BLaER1 treated with 17β-estradiol and CSF1 and Interleukin-3, amounts not matched to agents 10 nM and 100 nM (cell line): ENCODE measurements around the gene POLR2L.
A peak's percentile ranks its signal among the peaks of the same experiment; 100 is the strongest.

Source experiments
- H3K27ac ChIP-seq, 11 experiments: shearing (Covaris generic); formaldehyde crosslinking; 2 replicates each; pipeline ENCODE4 v1.8.1; 2022
- H3K27me3 ChIP-seq, 11 experiments: shearing (Covaris generic); formaldehyde crosslinking; 2 replicates each; pipeline ENCODE4 v1.8.1; 2022
- H3K36me3 ChIP-seq, 11 experiments: shearing (Covaris generic); formaldehyde crosslinking; 2 replicates each; pipeline ENCODE4 v1.8.1; 2022
- H3K4me1 ChIP-seq, 10 experiments: shearing (Covaris generic); formaldehyde crosslinking; 2 replicates each; pipeline ENCODE4 v1.8.1; 2022
- H3K4me2 ChIP-seq, 11 experiments: shearing (Covaris generic); formaldehyde crosslinking; 2 replicates each; pipeline ENCODE4 v1.8.1; 2022
- H3K4me3 ChIP-seq, 10 experiments: shearing (Covaris generic); formaldehyde crosslinking; 2 replicates each; pipeline ENCODE4 v1.8.1; 2022
- H3K9ac ChIP-seq, 11 experiments: shearing (Covaris generic); formaldehyde crosslinking; 2 replicates each; pipeline ENCODE4 v1.8.1; 2022
- H3K9me3 ChIP-seq, 11 experiments: shearing (Covaris generic); formaldehyde crosslinking; replicated peaks in 1 of 11; 2 replicates each; pipeline ENCODE4 v1.8.1; 2022
- H4K20me1 ChIP-seq, 11 experiments: shearing (Covaris generic); formaldehyde crosslinking; 2 replicates each; pipeline ENCODE4 v1.8.1; 2022
- Cebpa-rat ChIP-seq, 11 experiments: shearing (Covaris generic); IDR thresholded peaks; 2 replicates each; pipeline ENCODE4 v1.8.1; 2022

POLR2L gene

GRCh38 chr11:813456-814096 lies 28.8 kb downstream of the POLR2L start:
- no peak for TF ChIP-seq Cebpa-rat (IDR thresholded peaks at IDR 0.05)
- H4K20me1 ChIP-seq: peaks cover 33 to 83% (median 68%) of the 10 kb centered on the region in 11 experiments; a peak in 21 of 22 replicates
- no peaks in the 10 kb centered on the region for H3K9me3 ChIP-seq
- no peaks in the 10 kb centered on the region for H3K27me3 ChIP-seq
- peaks cover 38 to 64% (median 55%) of the 10 kb centered on the region in 11 experiments for H3K36me3 ChIP-seq
- H3K4me1 ChIP-seq: peaks cover 24 to 37% (median 35%) of the 10 kb centered on the region in 10 experiments
- H3K9ac ChIP-seq: peak overlapping the region in 10 of 11 experiments; percentile 47 to 100 (median 98); a peak in 15 of 22 replicates
- peak overlapping the region in 6 of 11 experiments; percentile 88 to 99 (median 95); a peak in 7 of 22 replicates for H3K4me2 ChIP-seq
- peak overlapping the region in 7 of 11 experiments; percentile 6 to 99 (median 33); a peak in 6 of 22 replicates for H3K27ac ChIP-seq
- no peak overlapping the region for H3K4me3 ChIP-seq

- TF ChIP-seq Cebpa-rat (IDR thresholded peaks at IDR 0.05): no peak
- H3K36me3 ChIP-seq: peaks cover 38 to 64% (median 55%) of the 10 kb centered on the region in 11 experiments
- H4K20me1 ChIP-seq: peaks cover 33 to 78% (median 66%) of the 10 kb centered on the region in 11 experiments; a peak in 21 of 22 replicates
- peaks cover 29 to 40% (median 38%) of the 10 kb centered on the region in 10 experiments for H3K4me1 ChIP-seq
- H3K4me2 ChIP-seq: peak overlapping the region in 9 of 11 experiments; percentile 88 to 99 (median 95); a peak in 12 of 22 replicates
- H3K9ac ChIP-seq: peak overlapping the region in 10 of 11 experiments; percentile 47 to 100 (median 98); a peak in 17 of 22 replicates
- H3K9me3 ChIP-seq: no peaks in the 10 kb centered on the region
- 0 out of 20 replicates have a peak overlapping the region, but pooled peaks of 1 of the 10 experiments have one; percentile 88 for H3K4me3 ChIP-seq
- no peaks in the 10 kb centered on the region for H3K27me3 ChIP-seq
- H3K27ac ChIP-seq: peak overlapping the region in 7 of 11 experiments; percentile 6 to 99 (median 33); a peak in 7 of 22 replicates
These were observed 29.3 kb downstream of the POLR2L start for GRCh38 chr11:813072-813455.

- no peak for TF ChIP-seq Cebpa-rat (IDR thresholded peaks at IDR 0.05)
- peaks cover 30 to 47% (median 45%) of the 10 kb centered on the region in 10 experiments for H3K4me1 ChIP-seq
- H3K9me3 ChIP-seq: no peaks in the 10 kb centered on the region
- peak overlapping the region in 10 of 11 experiments; percentile 23 to 99 (median 96); a peak in 14 of 22 replicates for H3K27ac ChIP-seq
- H3K9ac ChIP-seq: peak overlapping the region; percentile 94 to 100 (median 98); a peak in 20 of 22 replicates
- peaks cover 38 to 64% (median 55%) of the 10 kb centered on the region in 11 experiments for H3K36me3 ChIP-seq
- peaks cover 33 to 71% (median 64%) of the 10 kb centered on the region in 11 experiments; a peak in 21 of 22 replicates for H4K20me1 ChIP-seq
- peak overlapping the region in 9 of 10 experiments; percentile 21 to 100 (median 98); a peak in 14 of 20 replicates for H3K4me3 ChIP-seq
- peak overlapping the region; percentile 88 to 99 (median 95) for H3K4me2 ChIP-seq
- no peaks in the 10 kb centered on the region for H3K27me3 ChIP-seq
These were observed 29.9 kb downstream of the POLR2L start for GRCh38 chr11:812390-812789.

GRCh38 chr11:811446-812245 lies 30.7 kb downstream of the POLR2L start:
- peaks cover 38 to 64% (median 55%) of the 10 kb centered on the region in 11 experiments for H3K36me3 ChIP-seq
- peaks cover 33 to 68% (median 64%) of the 10 kb centered on the region in 11 experiments; a peak in 21 of 22 replicates for H4K20me1 ChIP-seq
- H3K27me3 ChIP-seq: no peaks in the 10 kb centered on the region
- H3K4me3 ChIP-seq: peak overlapping the region; percentile 88 to 100 (median 98)
- peak overlapping the region; percentile 31 to 99 (median 96); a peak in 20 of 22 replicates for H3K27ac ChIP-seq
- peak overlapping the region; percentile 94 to 100 (median 98) for H3K9ac ChIP-seq
- no peaks in the 10 kb centered on the region for H3K9me3 ChIP-seq
- TF ChIP-seq Cebpa-rat (IDR thresholded peaks at IDR 0.05): no peak
- H3K4me1 ChIP-seq: peaks cover 30 to 50% (median 47%) of the 10 kb centered on the region in 10 experiments
- H3K4me2 ChIP-seq: peak overlapping the region; percentile 88 to 99 (median 95)

GRCh38 chr11:810040-810567 lies 32.2 kb downstream of the POLR2L start:
- H3K9me3 ChIP-seq: no peaks in the 10 kb centered on the region
- peaks cover 35 to 50% (median 45%) of the 10 kb centered on the region in 11 experiments for H3K36me3 ChIP-seq
- H3K9ac ChIP-seq: peak overlapping the region; percentile 94 to 100 (median 98)
- peak overlapping the region; percentile 88 to 99 (median 95) for H3K4me2 ChIP-seq
- H4K20me1 ChIP-seq: peaks cover 33 to 53% (median 51%) of the 10 kb centered on the region in 11 experiments; a peak in 21 of 22 replicates
- peak overlapping the region; percentile 94 to 99 (median 97) for H3K27ac ChIP-seq
- TF ChIP-seq Cebpa-rat (IDR thresholded peaks at IDR 0.05): no peak
- H3K4me1 ChIP-seq: peaks cover 41 to 64% (median 58%) of the 10 kb centered on the region in 10 experiments
- peak overlapping the region; percentile 88 to 100 (median 98) for H3K4me3 ChIP-seq
- H3K27me3 ChIP-seq: no peaks in the 10 kb centered on the region

GRCh38 chr11:809287-810039 lies 32.9 kb downstream of the POLR2L start, which contains the start of gene RPLP2:
TSS of gene RPLP2 (plus strand) at chr11:809967. CDS start at chr11:810235, 268 bp downstream.
- Histone ChIP-seq H3K4me3 (peak within 1 kb of the TSS; percentile 88 to 100 (median 98)), H3K9ac (peak within 1 kb of the TSS; percentile 94 to 100 (median 98)), H3K27ac (peak within 1 kb of the TSS; percentile 94 to 99 (median 97)), H3K36me3 (peaks cover 33 to 44% (median 39%) of the 10 kb centered on the region in 11 experiments), H3K9me3 (no peaks in the 10 kb centered on the region), H3K4me2 (peak within 1 kb of the TSS; percentile 89 to 100 (median 98)), H4K20me1 (peaks cover 33 to 51% (median 48%) of the 10 kb centered on the region in 11 experiments; a peak in 21 of 22 replicates), H3K4me1 (peaks cover 45 to 68% (median 62%) of the 10 kb centered on the region in 10 experiments), H3K27me3 (no peaks in the 10 kb centered on the region)
- TF ChIP-seq Cebpa-rat (IDR thresholded peaks at IDR 0.05): no peak

- peaks cover 27 to 36% (median 33%) of the 10 kb centered on the region in 11 experiments for H3K36me3 ChIP-seq
- peak overlapping the region; percentile 94 to 99 (median 97) for H3K27ac ChIP-seq
- H3K4me1 ChIP-seq: peaks cover 53 to 72% (median 68%) of the 10 kb centered on the region in 10 experiments
- peak overlapping the region; percentile 82 to 100 (median 95) for H3K4me2 ChIP-seq
- H3K9me3 ChIP-seq: no peaks in the 10 kb centered on the region
- no peak for TF ChIP-seq Cebpa-rat (IDR thresholded peaks at IDR 0.05)
- H4K20me1 ChIP-seq: peaks cover 33 to 51% (median 47%) of the 10 kb centered on the region in 11 experiments; a peak in 21 of 22 replicates
- H3K9ac ChIP-seq: peak overlapping the region; percentile 94 to 100 (median 98)
- H3K4me3 ChIP-seq: peak overlapping the region; percentile 88 to 100 (median 98)
- H3K27me3 ChIP-seq: no peaks in the 10 kb centered on the region
These were observed 33.7 kb downstream of the POLR2L start for GRCh38 chr11:808427-809286.
